Fibroblast of gingiva (primary cell): ENCODE measurements around the gene TENT4B.
A peak's percentile ranks its signal among the peaks of the same experiment; 100 is the strongest.
"Not testable (repeated sequence)": the region's sequence is repeated elsewhere in the genome, so short reads cannot be mapped to it uniquely, and the experiment has no call there.

Experiments
- DNase-seq: peaks from one replicate; pipeline ENCODE4 v3.0.0-alpha.2; 2011; ENCODE audit warnings: low read depth

TENT4B gene

DNA sequence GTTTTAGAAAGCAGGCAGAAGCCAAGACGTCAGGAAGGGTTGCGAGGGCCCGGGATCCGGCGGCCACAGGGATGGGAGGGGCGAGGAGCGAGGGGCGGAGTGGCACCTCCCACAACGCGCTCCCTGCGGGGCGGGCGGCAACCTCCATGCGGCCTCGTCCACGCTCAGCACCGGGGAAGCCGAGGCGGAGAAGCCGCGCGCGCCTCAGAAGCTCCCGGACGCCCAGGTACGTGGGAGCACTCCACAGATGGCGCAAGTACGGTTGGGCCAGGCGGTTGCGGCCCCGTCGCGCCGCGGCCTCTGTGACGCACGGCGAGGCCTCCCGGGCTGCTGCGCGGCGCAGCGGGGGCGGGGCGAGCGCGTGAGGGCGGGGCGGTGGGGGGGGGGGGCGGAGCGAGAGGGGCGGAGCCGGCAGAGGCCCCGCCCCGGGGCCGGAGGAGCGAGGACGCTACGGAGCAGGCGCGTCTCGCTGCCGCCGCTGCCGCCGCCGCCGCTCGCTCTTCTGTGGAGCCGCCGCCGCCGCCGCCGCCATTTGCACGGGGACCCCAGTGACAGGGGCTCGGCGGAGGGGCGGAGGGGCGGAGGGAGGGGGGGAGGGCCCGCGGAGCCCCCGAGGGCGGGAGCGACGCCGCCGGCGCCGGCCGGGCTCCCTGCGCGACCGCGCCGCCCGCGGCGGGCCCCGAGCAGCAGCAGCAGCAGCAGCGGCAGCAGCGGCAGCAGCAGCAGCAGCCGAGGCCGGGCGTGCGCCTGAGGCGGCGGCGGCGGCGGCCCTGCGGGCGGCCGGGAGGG is at the start of gene TENT4B:
Gene TENT4B, plus strand, starts transcription at position 500 of the 789 bp plus-strand sequence. CDS start 316 bp downstream, outside the sequence.
- DNase-seq = peak; percentile 86

DNA sequence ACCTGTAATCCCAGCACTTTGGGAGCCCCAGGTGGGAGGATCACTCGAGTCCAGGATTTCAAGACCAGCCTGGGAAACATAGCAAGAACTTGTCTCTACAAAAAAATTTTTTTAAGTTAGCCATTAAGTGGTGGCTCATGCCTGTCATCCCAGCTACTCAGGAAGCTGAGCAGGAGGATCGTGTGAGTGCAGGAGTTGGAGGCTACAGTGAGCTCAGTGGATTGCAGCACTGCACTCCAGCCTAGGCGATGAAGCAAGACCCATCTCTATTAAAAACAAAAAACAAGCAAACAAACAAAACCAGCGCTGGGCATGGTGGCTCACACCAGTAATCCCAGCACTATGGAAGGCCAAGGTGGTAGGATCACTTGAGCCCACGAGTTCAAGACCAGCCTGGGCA is 49.3 kb upstream of the TENT4B start:
- peak; percentile 80 for DNase-seq

DNA sequence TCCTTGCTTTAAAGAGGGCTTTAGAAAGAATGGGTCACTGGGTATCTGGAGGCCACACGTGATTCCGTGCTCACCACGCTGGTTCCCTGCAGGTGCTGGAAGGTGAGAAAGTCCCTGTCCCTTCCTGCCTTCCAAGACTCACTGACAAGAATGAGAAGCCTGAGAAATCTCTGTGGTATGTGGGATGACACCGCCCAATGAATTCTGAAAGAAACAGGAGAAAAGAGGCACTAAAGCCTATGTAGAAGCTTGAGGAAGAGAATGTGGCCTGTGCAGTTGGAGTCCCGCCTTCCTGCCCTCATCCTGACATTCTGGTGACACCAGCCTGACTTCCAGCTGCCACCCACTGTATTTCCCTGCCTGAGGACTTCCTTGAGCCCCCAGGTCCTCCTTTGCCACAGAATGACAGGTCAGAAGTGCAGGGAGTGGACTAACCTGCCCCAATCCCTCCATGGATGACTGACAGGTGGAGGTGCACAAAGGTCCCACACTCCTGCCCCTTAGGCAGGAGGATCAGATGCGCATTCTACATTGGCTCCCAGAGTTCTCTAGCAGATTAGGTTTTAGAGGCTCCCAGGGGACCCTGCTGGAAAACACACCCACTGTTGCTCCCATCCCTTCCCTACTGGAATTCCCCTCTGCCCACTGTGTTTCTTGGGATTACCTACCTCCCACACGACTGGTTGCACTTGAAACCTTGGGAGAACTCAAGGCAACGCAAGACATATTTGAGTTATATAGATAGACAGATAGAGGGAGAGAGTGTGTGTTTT is 38.6 kb upstream of the TENT4B start:
- DNase-seq = no peak

DNA sequence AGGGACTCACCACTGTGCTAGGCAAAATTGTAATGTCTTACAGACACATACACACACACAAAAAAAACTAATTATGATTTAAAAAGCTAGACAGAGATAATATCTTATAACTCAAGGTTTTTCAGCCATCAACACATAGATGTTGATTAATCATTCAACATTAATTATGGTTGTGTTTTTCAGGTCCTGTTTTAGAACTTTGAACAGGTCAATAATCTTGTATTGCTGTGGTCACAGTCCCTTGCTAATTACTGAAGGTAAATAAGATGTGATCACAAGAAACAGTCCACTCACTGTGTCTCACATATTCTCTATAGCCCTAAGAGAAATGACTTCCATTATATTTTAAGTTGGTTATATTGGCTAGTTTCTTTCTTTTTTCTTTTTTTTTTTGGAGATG is 32.4 kb upstream of the TENT4B start:
- DNase-seq = no peak

- no peak for DNase-seq
Observed at GRCh38 chr16:50121278-50121677, 31.8 kb upstream of the TENT4B start.

DNA sequence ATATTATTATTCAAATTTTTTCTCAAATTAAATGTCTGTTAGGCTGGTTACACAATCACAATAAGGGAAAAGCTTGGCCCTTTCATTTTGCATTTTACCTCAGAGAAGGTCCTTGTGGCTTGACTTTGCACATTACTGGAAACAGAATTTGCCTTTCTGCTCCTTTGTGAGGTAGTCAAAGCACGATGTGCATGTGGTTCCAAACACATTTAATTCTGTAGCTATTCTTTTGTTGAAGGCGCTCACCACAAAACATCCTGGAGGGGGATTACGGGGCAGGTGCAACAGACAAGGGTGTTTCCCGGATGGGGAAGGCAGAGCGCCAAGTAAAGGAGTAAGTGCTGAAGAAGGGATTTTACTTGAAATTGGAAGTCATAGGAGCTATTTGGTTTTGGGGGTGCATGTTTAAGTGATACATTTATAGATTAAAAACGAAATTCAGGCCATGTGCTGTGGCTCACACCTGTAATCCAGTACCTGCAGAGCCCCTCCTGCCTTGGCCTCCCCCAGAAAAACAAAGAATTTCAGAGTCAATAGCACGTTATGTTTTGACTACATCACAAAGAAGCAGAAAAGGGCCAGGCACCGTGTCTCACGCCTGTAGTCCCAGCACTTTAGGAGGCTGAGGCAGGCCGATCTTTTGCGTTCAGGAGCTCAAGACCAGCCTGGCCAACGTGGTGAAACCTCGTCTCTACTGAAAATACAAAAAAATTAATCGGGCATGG is 31.2 kb upstream of the TENT4B start:
- no peak for DNase-seq

DNA sequence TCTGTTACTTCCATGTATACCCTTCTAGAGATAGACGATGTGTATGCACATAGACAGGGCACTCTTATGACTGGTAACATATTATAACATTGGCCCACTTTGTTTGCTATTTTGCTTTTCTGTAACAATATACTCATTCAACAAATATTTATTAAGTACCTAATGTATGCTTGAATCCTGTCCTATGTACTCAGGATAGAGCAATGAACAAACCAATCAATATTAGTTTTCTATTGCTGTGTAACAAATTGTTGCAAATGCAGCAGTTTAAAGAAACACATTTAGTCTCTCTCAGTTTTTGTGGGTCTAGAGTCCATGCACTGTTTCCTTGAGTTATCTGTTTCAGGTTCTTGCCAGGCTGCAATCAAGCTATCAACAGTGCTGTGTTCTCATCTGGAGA is 29.7 kb upstream of the TENT4B start:
- no peak for DNase-seq

DNA sequence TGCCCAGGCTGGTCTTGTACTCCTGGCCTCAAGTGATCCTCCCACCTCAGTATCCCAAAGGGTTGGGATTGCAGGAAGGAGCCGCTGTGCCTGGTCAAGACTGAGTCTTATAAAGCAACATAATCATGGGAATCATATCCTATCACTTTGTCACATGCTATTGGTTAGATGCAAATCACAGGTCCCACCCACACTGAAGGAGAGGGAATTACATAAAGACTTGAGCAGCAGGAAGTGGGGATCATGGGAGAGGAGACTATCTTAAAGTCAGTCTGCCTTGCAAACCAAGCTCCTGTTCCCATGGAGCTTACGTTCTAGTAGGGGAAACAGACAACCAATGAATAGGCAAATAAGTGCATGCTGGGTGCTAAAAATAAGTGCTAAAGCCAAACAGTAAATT is 28.3 kb upstream of the TENT4B start:
- DNase-seq = no peak

DNA sequence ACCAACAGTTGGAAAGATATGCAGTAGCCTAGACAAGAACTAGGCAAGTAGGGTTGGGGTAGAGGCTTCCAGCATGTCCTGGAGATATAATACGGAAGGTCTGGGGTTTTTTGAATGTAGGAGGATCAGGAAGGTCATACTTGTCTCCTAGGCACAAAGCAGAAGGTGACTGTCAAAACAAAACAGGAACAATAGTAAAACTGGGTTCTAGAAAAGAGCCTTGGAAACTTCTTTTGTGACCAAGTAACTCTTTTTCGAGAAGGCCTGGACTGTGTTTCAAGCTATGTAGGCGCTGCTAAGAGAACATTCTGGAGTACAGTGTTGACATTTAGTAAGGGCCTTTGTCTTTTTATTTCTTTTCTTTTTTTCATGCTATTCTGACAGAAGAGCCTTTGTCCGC is 26.9 kb upstream of the TENT4B start:
- DNase-seq = no peak

GRCh38 chr16:50132571-50132970 is 20.5 kb upstream of the TENT4B start:
- DNase-seq = not testable (repeated sequence)

DNA sequence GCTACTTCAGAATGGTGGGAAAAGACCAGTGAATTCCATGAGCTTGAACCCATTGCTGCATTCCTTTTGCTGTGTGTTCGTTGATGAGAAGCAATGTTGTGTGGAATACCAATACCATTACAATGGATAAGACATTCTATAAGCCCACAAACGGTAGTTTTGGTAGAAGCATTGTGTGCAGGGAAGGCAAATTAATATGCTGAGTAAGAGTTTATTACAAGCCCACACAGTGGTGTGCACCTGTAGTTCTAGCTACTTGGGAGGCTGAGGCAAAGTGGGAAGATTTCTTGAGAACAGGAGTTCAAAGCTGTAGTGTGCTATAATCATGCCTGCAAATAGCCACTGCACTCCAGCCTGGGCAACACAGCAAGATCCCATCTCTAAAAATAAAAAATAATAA is 19.9 kb upstream of the TENT4B start:
- no peak for DNase-seq

- DNase-seq = no peak
Observed at GRCh38 chr16:50136399-50136798, 16.7 kb upstream of the TENT4B start.

DNA sequence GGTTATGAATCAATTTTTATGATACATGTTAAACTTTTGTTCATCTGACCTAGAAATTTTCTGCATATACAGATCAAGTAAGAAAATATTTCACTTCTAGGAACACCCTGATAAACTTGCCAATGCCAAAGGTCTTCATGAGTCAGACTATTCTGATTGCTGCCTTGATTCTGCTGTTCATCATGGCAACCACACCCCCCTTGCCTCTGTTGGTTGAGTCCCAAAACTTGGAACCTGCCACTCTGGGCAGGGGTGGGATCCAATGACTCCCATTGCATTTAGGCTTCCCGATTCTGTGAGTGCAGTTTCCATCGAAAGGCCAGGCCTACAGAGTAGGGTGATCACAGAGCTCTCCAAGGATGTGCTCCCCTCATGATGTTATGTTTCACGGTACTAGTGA is 15.8 kb upstream of the TENT4B start:
- no peak for DNase-seq

GRCh38 chr16:50139580-50139979 is 13.5 kb upstream of the TENT4B start:
- no peak for DNase-seq

- no peak for DNase-seq
Observed at GRCh38 chr16:50144211-50144610, 8.9 kb upstream of the TENT4B start.

- peak; percentile 30 for DNase-seq
Observed at GRCh38 chr16:50146479-50147435, 6.3 kb upstream of the TENT4B start.

- no peak for DNase-seq
Observed at GRCh38 chr16:50151322-50151721, 1.8 kb upstream of the TENT4B start.

GRCh38 chr16:50151756-50152155 is 1.4 kb upstream of the TENT4B start:
- no peak for DNase-seq

- DNase-seq = peak; percentile 4
Observed at GRCh38 chr16:50152351-50152806, 727 bp upstream of the TENT4B start.

- DNase-seq = no peak
Observed at GRCh38 chr16:50153596-50154419, 702 bp downstream of the TENT4B start.
